Prostate gland (tissue), 2 donors: ENCODE results near the gene EP400.

ENCODE experiments used
- POLR2A ChIP-seq: fragments of 450-650 bp; IDR thresholded peaks from one replicate; pipeline ENCODE4 v1.6.1; 2016; ENCODE audit warnings: antibody characterized with exemption, mild to moderate bottlenecking
- POLR2AphosphoS5 ChIP-seq: sonication (generic); formaldehyde crosslinking; IDR thresholded peaks from one replicate; pipeline ENCODE4 v1.6.1; 2017; ENCODE audit warnings: antibody characterized with exemption
- TF ChIP-seq, protein P1 (sequence below), 4 experiments: fragments of 200-600 bp in 2 of 4; fragments of 450-650 bp in 2 of 4; sonication (generic) in 2 of 4; IDR thresholded peaks; 1 replicate in 3 of 4; 2 replicates in 1 of 4; pipeline ENCODE4 v1.5.1; 2016 to 2019; ENCODE audit warnings: antibody characterized with exemption in 4 of 4, mild to moderate bottlenecking in 2 of 4, moderate library complexity in 2 of 4

DNA sequence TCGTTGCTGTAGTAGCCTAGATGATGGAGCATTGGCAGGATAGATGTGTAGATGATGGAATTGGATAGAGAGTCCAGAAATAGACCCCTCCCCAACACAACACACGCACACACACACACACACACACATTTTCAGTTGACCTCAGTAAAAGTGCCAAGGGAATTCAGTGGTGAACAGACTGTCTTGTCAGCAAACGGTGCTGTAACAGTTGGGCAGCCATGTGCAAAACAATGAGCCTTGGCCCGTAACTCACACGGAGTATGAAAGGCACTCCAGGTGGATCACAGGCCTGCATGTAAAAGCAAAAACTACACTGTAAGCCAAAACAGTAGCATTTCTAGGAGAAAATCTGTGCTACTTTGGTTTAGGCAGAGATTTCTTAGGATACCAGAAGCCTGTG, 106.6 kb downstream of the EP400 start:
- TF ChIP-seq, protein P1, sequence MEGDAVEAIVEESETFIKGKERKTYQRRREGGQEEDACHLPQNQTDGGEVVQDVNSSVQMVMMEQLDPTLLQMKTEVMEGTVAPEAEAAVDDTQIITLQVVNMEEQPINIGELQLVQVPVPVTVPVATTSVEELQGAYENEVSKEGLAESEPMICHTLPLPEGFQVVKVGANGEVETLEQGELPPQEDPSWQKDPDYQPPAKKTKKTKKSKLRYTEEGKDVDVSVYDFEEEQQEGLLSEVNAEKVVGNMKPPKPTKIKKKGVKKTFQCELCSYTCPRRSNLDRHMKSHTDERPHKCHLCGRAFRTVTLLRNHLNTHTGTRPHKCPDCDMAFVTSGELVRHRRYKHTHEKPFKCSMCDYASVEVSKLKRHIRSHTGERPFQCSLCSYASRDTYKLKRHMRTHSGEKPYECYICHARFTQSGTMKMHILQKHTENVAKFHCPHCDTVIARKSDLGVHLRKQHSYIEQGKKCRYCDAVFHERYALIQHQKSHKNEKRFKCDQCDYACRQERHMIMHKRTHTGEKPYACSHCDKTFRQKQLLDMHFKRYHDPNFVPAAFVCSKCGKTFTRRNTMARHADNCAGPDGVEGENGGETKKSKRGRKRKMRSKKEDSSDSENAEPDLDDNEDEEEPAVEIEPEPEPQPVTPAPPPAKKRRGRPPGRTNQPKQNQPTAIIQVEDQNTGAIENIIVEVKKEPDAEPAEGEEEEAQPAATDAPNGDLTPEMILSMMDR (IDR thresholded peaks at IDR 0.05): no peak
- TF ChIP-seq POLR2A: no peak
- TF ChIP-seq POLR2AphosphoS5: no peak
